ENCODE data around the gene DKK2.

The DKK2 gene

GRCh38 chr4:107046261-107046660 lies 10.1 kb upstream of the DKK2 start:
- Histone ChIP-seq H3K4me3 (ENCODE audit: low read depth in 1 of 2, low read length in 2 of 2) (no peak overlapping the region), H3K9me3 (ENCODE audit: low read length) (no peaks in the 10 kb centered on the region), H3K4me1 (ENCODE audit: insufficient read depth, low read length) (no peaks in the 10 kb centered on the region), H3K9ac (ENCODE audit: low read length) (no peak overlapping the region), H3K27me3 (ENCODE audit: control insufficient read depth in 1 of 2, insufficient read depth in 2 of 2, low read length in 2 of 2) (no peaks in the 10 kb centered on the region), H3K36me3 (ENCODE audit: insufficient read depth, low read length) (no peaks in the 10 kb centered on the region), H3K27ac (ENCODE audit: low read depth, low read length) (no peak overlapping the region)

GRCh38 chr4:107044170-107044569 lies 8.1 kb upstream of the DKK2 start:
- H3K4me3 ChIP-seq (ENCODE audit: low read depth in 1 of 2, low read length in 2 of 2) = no peak overlapping the region
- H3K27me3 ChIP-seq (ENCODE audit: control insufficient read depth in 1 of 2, insufficient read depth in 2 of 2, low read length in 2 of 2) = peaks cover 0 to 4% of the 10 kb centered on the region in 2 donors
- no peak overlapping the region for H3K27ac ChIP-seq (ENCODE audit: low read depth, low read length)
- H3K4me1 ChIP-seq (ENCODE audit: insufficient read depth, low read length) = no peaks in the 10 kb centered on the region
- no peaks in the 10 kb centered on the region for H3K9me3 ChIP-seq (ENCODE audit: low read length)
- no peaks in the 10 kb centered on the region for H3K36me3 ChIP-seq (ENCODE audit: insufficient read depth, low read length)
- H3K9ac ChIP-seq (ENCODE audit: low read length) = no peak overlapping the region

- Histone ChIP-seq H3K27me3 (ENCODE audit: control insufficient read depth in 1 of 2, insufficient read depth in 2 of 2, low read length in 2 of 2) (peaks cover 10 to 38% of the 10 kb centered on the region in 2 donors), H3K36me3 (ENCODE audit: insufficient read depth, low read length) (no peaks in the 10 kb centered on the region), H3K27ac (ENCODE audit: low read depth, low read length) (no peak overlapping the region), H3K9ac (ENCODE audit: low read length) (no peak overlapping the region), H3K4me3 (ENCODE audit: low read depth in 1 of 2, low read length in 2 of 2) (peak overlapping the region in 1 of 2 donors; percentile 73), H3K9me3 (ENCODE audit: low read length) (no peaks in the 10 kb centered on the region), H3K4me1 (ENCODE audit: insufficient read depth, low read length) (peaks cover 22% of the 10 kb centered on the region)
Measured at GRCh38 chr4:107037199-107037584, 1.1 kb upstream of the DKK2 start.

GRCh38 chr4:107036584-107037198 lies 578 bp upstream of the DKK2 start:
- Histone ChIP-seq H3K4me3 (ENCODE audit: low read depth in 1 of 2, low read length in 2 of 2) (peak overlapping the region; percentile 50 to 73), H3K27me3 (ENCODE audit: control insufficient read depth in 1 of 2, insufficient read depth in 2 of 2, low read length in 2 of 2) (peaks cover 10 to 38% of the 10 kb centered on the region in 2 donors), H3K4me1 (ENCODE audit: insufficient read depth, low read length) (peaks cover 22% of the 10 kb centered on the region), H3K9me3 (ENCODE audit: low read length) (no peaks in the 10 kb centered on the region), H3K9ac (ENCODE audit: low read length) (no peak overlapping the region), H3K36me3 (ENCODE audit: insufficient read depth, low read length) (no peaks in the 10 kb centered on the region), H3K27ac (ENCODE audit: low read depth, low read length) (no peak overlapping the region)

- Histone ChIP-seq H3K4me3 (ENCODE audit: low read depth in 1 of 2, low read length in 2 of 2) (peak overlapping the region; percentile 50 to 73), H3K27ac (ENCODE audit: low read depth, low read length) (peak overlapping the region; percentile 56), H3K36me3 (ENCODE audit: insufficient read depth, low read length) (no peaks in the 10 kb centered on the region), H3K9me3 (ENCODE audit: low read length) (no peaks in the 10 kb centered on the region), H3K9ac (ENCODE audit: low read length) (no peak overlapping the region), H3K4me1 (ENCODE audit: insufficient read depth, low read length) (peaks cover 22% of the 10 kb centered on the region), H3K27me3 (ENCODE audit: control insufficient read depth in 1 of 2, insufficient read depth in 2 of 2, low read length in 2 of 2) (peaks cover 10 to 38% of the 10 kb centered on the region in 2 donors)
Measured at GRCh38 chr4:107034996-107035818, 906 bp downstream of the DKK2 start.

- Histone ChIP-seq H3K27me3 (ENCODE audit: control insufficient read depth in 1 of 2, insufficient read depth in 2 of 2, low read length in 2 of 2) (peaks cover 10 to 34% of the 10 kb centered on the region in 2 donors), H3K27ac (ENCODE audit: low read depth, low read length) (peak overlapping the region; percentile 41), H3K9me3 (ENCODE audit: low read length) (no peaks in the 10 kb centered on the region)
Measured at GRCh38 chr4:107034091-107034995, 1.8 kb downstream of the DKK2 start.

GRCh38 chr4:107027379-107027778 lies 8.7 kb downstream of the DKK2 start:
- no peaks in the 10 kb centered on the region for H3K4me1 ChIP-seq (ENCODE audit: insufficient read depth, low read length)
- no peaks in the 10 kb centered on the region for H3K27me3 ChIP-seq (ENCODE audit: control insufficient read depth in 1 of 2, insufficient read depth in 2 of 2, low read length in 2 of 2)
- H3K9me3 ChIP-seq (ENCODE audit: low read length) = no peaks in the 10 kb centered on the region
- no peaks in the 10 kb centered on the region for H3K36me3 ChIP-seq (ENCODE audit: insufficient read depth, low read length)
- H3K9ac ChIP-seq (ENCODE audit: low read length) = no peak overlapping the region
- no peak overlapping the region for H3K4me3 ChIP-seq (ENCODE audit: low read depth in 1 of 2, low read length in 2 of 2)
- no peak overlapping the region for H3K27ac ChIP-seq (ENCODE audit: low read depth, low read length)

More at GRCh38 chr4:107034091-107034995, 1.8 kb downstream of the DKK2 start:
- Histone ChIP-seq H3K4me1 (ENCODE audit: insufficient read depth, low read length) (peaks cover 22% of the 10 kb centered on the region), H3K36me3 (ENCODE audit: insufficient read depth, low read length) (no peaks in the 10 kb centered on the region), H3K4me3 (ENCODE audit: low read depth in 1 of 2, low read length in 2 of 2) (peak overlapping the region; percentile 50 to 73), H3K9ac (ENCODE audit: low read length) (peak overlapping the region; percentile 41)

- H3K27ac ChIP-seq (ENCODE audit: low read depth, low read length) = no peak overlapping the region
- H3K9me3 ChIP-seq (ENCODE audit: low read length) = no peaks in the 10 kb centered on the region
- H3K9ac ChIP-seq (ENCODE audit: low read length) = no peak overlapping the region
- H3K4me3 ChIP-seq (ENCODE audit: low read depth in 1 of 2, low read length in 2 of 2) = no peak overlapping the region
- no peaks in the 10 kb centered on the region for H3K36me3 ChIP-seq (ENCODE audit: insufficient read depth, low read length)
- no peaks in the 10 kb centered on the region for H3K4me1 ChIP-seq (ENCODE audit: insufficient read depth, low read length)
- H3K27me3 ChIP-seq (ENCODE audit: control insufficient read depth in 1 of 2, insufficient read depth in 2 of 2, low read length in 2 of 2) = no peaks in the 10 kb centered on the region
Measured at GRCh38 chr4:107018344-107018735, 17.8 kb downstream of the DKK2 start.

- H3K9me3 ChIP-seq (ENCODE audit: low read length) = no peaks in the 10 kb centered on the region
- no peaks in the 10 kb centered on the region for H3K27me3 ChIP-seq (ENCODE audit: control insufficient read depth in 1 of 2, insufficient read depth in 2 of 2, low read length in 2 of 2)
- no peak overlapping the region for H3K27ac ChIP-seq (ENCODE audit: low read depth, low read length)
- no peak overlapping the region for H3K9ac ChIP-seq (ENCODE audit: low read length)
- no peak overlapping the region for H3K4me3 ChIP-seq (ENCODE audit: low read depth in 1 of 2, low read length in 2 of 2)
- H3K4me1 ChIP-seq (ENCODE audit: insufficient read depth, low read length) = no peaks in the 10 kb centered on the region
- H3K36me3 ChIP-seq (ENCODE audit: insufficient read depth, low read length) = no peaks in the 10 kb centered on the region
Measured at GRCh38 chr4:107017443-107018343, 18.4 kb downstream of the DKK2 start.

GRCh38 chr4:107011312-107011711 lies 24.8 kb downstream of the DKK2 start:
- H3K9me3 ChIP-seq (ENCODE audit: low read length) = no peaks in the 10 kb centered on the region
- no peaks in the 10 kb centered on the region for H3K4me1 ChIP-seq (ENCODE audit: insufficient read depth, low read length)
- no peaks in the 10 kb centered on the region for H3K36me3 ChIP-seq (ENCODE audit: insufficient read depth, low read length)
- no peaks in the 10 kb centered on the region for H3K27me3 ChIP-seq (ENCODE audit: control insufficient read depth in 1 of 2, insufficient read depth in 2 of 2, low read length in 2 of 2)
- H3K4me3 ChIP-seq (ENCODE audit: low read depth in 1 of 2, low read length in 2 of 2) = no peak overlapping the region
- no peak overlapping the region for H3K27ac ChIP-seq (ENCODE audit: low read depth, low read length)
- no peak overlapping the region for H3K9ac ChIP-seq (ENCODE audit: low read length)
